Pancreas (tissue), 10 donors: ENCODE measurements around the gene KDM8. TPM values are rescaled to one million over a fixed set of nuclear protein-coding genes. Genes with fewer than 3 reads are reported as not detected.
"Not testable (repeated sequence)": the region's sequence is repeated elsewhere in the genome, so short reads cannot be mapped to it uniquely, and the experiment has no call there.

Experiments used
- ATAC-seq, 4 donors: fragments of 200-7000 bp; cut with Tn5 transposase; one replicate each; pipeline versions ENCODE4 v1.8.0 to v1.9.1; 2020; ENCODE audit warnings: mild to moderate bottlenecking in 4 of 4, moderate library complexity in 4 of 4
- DNase-seq, 6 donors: peaks; one replicate each; pipeline ENCODE4 v3.0.0-alpha.2; 2020
- FAIRE-seq: peaks from 2 replicates; lab custom pipeline; 2012; peaks lifted over from hg19 to GRCh38; lab: Jason Lieb, UNC
- H3K27ac ChIP-seq, 4 donors: fragments of 200-600 bp; sonication (generic); 1 replicate in 3 of 4; 2 replicates in 1 of 4; pipeline versions ENCODE4 v1.5.0 to v1.8.0; 2020
- H3K27me3 ChIP-seq, 4 donors: fragments of 200-600 bp; one replicate each; pipeline ENCODE4 v1.8.0; 2021
- H3K36me3 ChIP-seq, 3 donors: fragments of 200-600 bp; sonication (generic) in 1 of 3; one replicate each; pipeline versions ENCODE4 v1.5.0 to v1.8.0; 2020 to 2021
- H3K4me1 ChIP-seq, 3 donors: fragments of 200-600 bp; one replicate each; pipeline ENCODE4 v1.8.0; 2021
- H3K4me3 ChIP-seq, 4 donors: fragments of 200-600 bp; sonication (generic) in 2 of 4; one replicate each; pipeline versions ENCODE4 v1.5.0 to v1.8.0; 2020 to 2021
- H3K9me3 ChIP-seq, 4 donors: fragments of 200-600 bp; one replicate each; pipeline ENCODE4 v1.8.0; 2021
- CTCF ChIP-seq, 4 donors: fragments of 200-600 bp; sonication (generic) in 3 of 4; IDR thresholded peaks; one replicate each; pipeline versions ENCODE4 v1.5.0 to v1.8.0; 2021; ENCODE audit warnings: antibody characterized with exemption in 4 of 4
- WGBS, 2 donors: extraction: QIAGEN DNeasy Blood & Tissue Kit; methylation state at CpG; one replicate each; pipeline ENCODE4 v1.1.7; 2013; 5-methylcytosine and 5-hydroxymethylcytosine counted together
- intact Hi-C, 3 donors: fragments of 100-400 bp; cut with DNase I; formaldehyde crosslinking; loops; one replicate each; pipeline versions ENCODE4 v1.11.1 to v1.14.2; 2022
- polyA plus RNA-seq, 2 donors: library from polyadenylated mRNA; stranded (reverse); fragments of 200-250 nt; gene quantifications; one replicate each; pipeline ENCODE4 v1.2.3, GENCODE V29; 2013
- total RNA-seq, 6 donors: library from RNA; stranded (reverse); fragmentation: NEBNext Ultra II Directional in 4 of 6; extraction: Animal tissue kit (Norgen Biotek cat#: 25700) in 4 of 6; gene quantifications; one replicate each; pipeline versions ENCODE4 v1.2.1 to v1.2.4, GENCODE V29; 2021 to 2023
- donor health status: healthy with polysubstance abuse.
- donor health status: DM: no; HTN: no; CAD: no; lungs with moderate emphysema.
- donor health status: DM: no; HTN: no; CAD: no.
- donor health status: control.
- donor health status: control.
- donor health status: Bipolar disorder and iron deficiency.
- donor health status: DM: yes; HTN: yes; CAD: no.
- donor health status: DM: no; HTN: no; CAD: no.
- donor health status: DM: no; HTN: no; CAD: no.
- donor health status: DM: yes; HTN: yes; CAD: no.

The KDM8 gene
- total and polyA plus RNA-seq, 8 donors, result 4.7 to 17.7 (median 6.8) TPM

GRCh38 chr16:27257271-27257670 lies 53.9 kb downstream of the KDM8 start:
- H3K27ac ChIP-seq, result no peak overlapping the region
- H3K4me1 ChIP-seq, result peaks cover 0 to 7% (median 6%) of the 10 kb centered on the region in 3 donors
- no peaks in the 10 kb centered on the region for H3K27me3 ChIP-seq
- H3K9me3 ChIP-seq, result no peaks in the 10 kb centered on the region
- FAIRE-seq (no peak), ATAC-seq (no peak), DNase-seq (no peak)
- 90 to 92% methylated on average over 14 of the region's 14 CpGs for WGBS, 2 donors
- TF ChIP-seq CTCF (IDR thresholded peaks at IDR 0.05), result no peak
- intact Hi-C loops, result no loop called here
- H3K36me3 ChIP-seq, result peaks cover 0 to 11% (median 0%) of the 10 kb centered on the region in 3 donors
- no peak overlapping the region for H3K4me3 ChIP-seq

GRCh38 chr16:27258241-27258734 lies 55.0 kb downstream of the KDM8 start:
- 74 to 86% methylated on average over 3 of the region's 3 CpGs for WGBS, 2 donors
- no peak for TF ChIP-seq CTCF (IDR thresholded peaks at IDR 0.05)

GRCh38 chr16:27259710-27260109 lies 56.4 kb downstream of the KDM8 start:
- Histone ChIP-seq H3K27ac (no peak overlapping the region), H3K27me3 (no peaks in the 10 kb centered on the region), H3K4me3 (no peak overlapping the region), H3K4me1 (peaks cover 0 to 7% (median 6%) of the 10 kb centered on the region in 3 donors), H3K36me3 (peaks cover 0 to 11% (median 0%) of the 10 kb centered on the region in 3 donors), H3K9me3 (no peaks in the 10 kb centered on the region)
- WGBS, 2 donors, result 87 to 93% methylated on average over 4 of the region's 4 CpGs
- ATAC-seq (no peak), DNase-seq (no peak), FAIRE-seq (no peak)
- intact Hi-C loops, result no loop called here
- no peak for TF ChIP-seq CTCF (IDR thresholded peaks at IDR 0.05)

More at GRCh38 chr16:27258241-27258734, 55.0 kb downstream of the KDM8 start:
- FAIRE-seq (no peak), ATAC-seq (no peak), DNase-seq (no peak)
- peaks cover 0 to 11% (median 0%) of the 10 kb centered on the region in 3 donors for H3K36me3 ChIP-seq
- no peaks in the 10 kb centered on the region for H3K9me3 ChIP-seq
- peaks cover 0 to 7% (median 6%) of the 10 kb centered on the region in 3 donors for H3K4me1 ChIP-seq
- intact Hi-C loops, result no loop called here
- H3K27ac ChIP-seq, result peak overlapping the region in 1 of 4 donors; percentile 39
- H3K4me3 ChIP-seq, result no peak overlapping the region
- no peaks in the 10 kb centered on the region for H3K27me3 ChIP-seq

- H3K4me3 ChIP-seq, H3K36me3 ChIP-seq, FAIRE-seq, DNase-seq, H3K9me3 ChIP-seq, ATAC-seq, H3K27me3 ChIP-seq, intact Hi-C loops, H3K27ac ChIP-seq: not testable (repeated sequence)
- peaks cover 0 to 11% (median 6%) of the 10 kb centered on the region in 3 donors for H3K4me1 ChIP-seq
- WGBS, 2 donors, result 92 to 94% methylated on average over 2 of the region's 2 CpGs
These were observed 59.6 kb downstream of the KDM8 start for GRCh38 chr16:27262904-27263423.

- H3K4me1 ChIP-seq, result peaks cover under 1 to 8% (median 6%) of the 10 kb centered on the region in 3 donors
- FAIRE-seq, result no peak
- no peak for TF ChIP-seq CTCF (IDR thresholded peaks at IDR 0.05)
- H3K27ac ChIP-seq, result no peak overlapping the region
- H3K4me3 ChIP-seq, result no peak overlapping the region
- no peak for DNase-seq
- intact Hi-C loops, result no loop called here
- no peaks in the 10 kb centered on the region for H3K27me3 ChIP-seq
- no peak for ATAC-seq
- no peaks in the 10 kb centered on the region for H3K9me3 ChIP-seq
- WGBS, 2 donors, result 70 to 72% methylated on average over 6 of the region's 6 CpGs
- no peaks in the 10 kb centered on the region for H3K36me3 ChIP-seq
These were observed 60.8 kb downstream of the KDM8 start for GRCh38 chr16:27264151-27264550.
